GM21717 (cell line): Measurements from ENCODE around the gene WNK2.

ENCODE experiments used
- ATAC-seq: cut with Tn5 transposase; IDR thresholded peaks from one replicate; pipeline ENCODE4 v1.9.1; 2021; ENCODE audit warnings: mild to moderate bottlenecking, moderate library complexity; ENCODE audit not compliant: unreplicated experiment

The WNK2 gene

DNA sequence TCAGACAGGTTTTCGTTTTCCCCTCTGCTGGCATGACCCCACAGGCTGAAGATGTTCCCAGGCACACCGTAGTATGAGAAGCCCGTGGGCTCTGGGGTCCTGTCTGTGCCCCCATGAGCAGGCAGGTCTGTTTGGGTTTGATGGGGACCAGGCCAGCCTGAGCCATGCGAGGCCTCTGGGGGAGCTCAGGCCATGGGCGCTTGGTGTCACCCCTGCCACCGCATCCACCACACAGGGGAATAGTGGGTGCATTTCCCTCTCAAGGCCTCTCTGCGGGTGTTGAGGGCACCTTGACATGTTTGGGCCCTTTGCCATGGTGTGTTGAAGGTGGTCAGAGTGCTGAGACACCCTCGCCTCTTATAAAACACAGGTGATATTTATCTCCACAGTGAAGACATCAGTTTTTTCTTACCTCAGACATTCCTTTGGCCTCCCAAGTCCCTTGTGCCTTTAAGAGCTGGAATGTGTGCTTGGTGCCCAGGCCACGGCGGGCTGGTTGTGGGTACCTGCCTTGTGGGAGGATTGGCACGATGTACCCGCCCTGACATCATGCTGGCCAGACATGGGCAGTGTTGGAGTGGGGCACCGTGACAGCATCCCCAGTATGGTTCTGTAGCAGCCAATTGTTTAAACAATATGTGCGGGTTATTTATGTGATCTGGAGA lies 68.3 kb downstream of the WNK2 start:
- ATAC-seq = no peak

DNA sequence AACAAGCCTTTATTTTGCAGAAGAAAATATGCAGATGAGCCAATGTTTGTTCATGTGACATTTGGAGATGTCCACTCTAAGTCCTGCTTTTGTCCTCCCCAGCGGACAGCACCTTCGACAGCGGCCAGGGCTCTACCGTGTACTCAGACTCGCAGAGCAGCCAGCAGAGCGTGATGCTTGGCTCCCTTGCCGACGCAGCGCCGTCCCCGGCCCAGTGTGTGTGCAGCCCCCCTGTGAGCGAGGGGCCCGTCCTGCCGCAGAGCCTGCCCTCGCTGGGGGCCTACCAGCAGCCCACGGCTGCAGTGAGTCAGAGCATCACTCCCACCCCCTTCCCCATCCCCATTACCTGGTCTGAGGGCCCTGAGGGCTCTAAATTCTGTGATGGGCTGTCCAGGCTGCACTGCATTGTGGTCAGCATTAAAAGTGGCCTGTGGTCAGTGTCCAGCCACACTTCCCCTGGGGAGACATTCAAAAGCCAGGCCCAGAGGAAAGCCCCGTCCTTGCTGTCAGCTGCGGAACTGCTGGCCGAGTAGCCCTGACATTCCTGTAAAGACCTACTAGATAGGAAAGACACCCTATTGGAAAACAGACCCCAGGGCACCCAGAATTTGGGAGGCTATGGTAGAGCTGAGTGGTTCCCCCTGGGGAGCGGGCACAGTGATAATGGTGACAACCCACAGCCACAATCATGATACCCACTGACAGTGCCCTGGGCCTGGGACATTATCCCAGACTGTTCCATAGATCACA lies 69.0 kb downstream of the WNK2 start:
- ATAC-seq = no peak

DNA sequence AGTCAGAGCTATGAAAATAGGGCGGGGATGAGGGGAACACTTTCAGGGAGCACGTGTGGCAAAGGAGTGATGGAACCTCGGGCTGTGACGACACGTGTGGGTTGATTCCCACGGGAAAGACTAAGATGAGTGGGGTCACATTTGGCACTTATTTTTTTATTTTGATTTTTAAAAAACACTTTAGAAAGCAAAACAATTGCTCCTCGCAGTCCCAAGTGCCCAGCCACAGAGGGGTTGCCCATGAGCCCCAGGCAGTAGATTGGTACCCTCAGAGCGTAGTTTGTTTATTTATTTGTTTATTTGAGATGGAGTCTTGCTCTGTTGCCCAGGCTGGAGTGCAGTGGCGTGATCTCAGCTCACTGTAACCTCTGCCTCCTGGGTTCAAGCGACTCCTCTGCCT lies 69.7 kb downstream of the WNK2 start:
- no peak for ATAC-seq

DNA sequence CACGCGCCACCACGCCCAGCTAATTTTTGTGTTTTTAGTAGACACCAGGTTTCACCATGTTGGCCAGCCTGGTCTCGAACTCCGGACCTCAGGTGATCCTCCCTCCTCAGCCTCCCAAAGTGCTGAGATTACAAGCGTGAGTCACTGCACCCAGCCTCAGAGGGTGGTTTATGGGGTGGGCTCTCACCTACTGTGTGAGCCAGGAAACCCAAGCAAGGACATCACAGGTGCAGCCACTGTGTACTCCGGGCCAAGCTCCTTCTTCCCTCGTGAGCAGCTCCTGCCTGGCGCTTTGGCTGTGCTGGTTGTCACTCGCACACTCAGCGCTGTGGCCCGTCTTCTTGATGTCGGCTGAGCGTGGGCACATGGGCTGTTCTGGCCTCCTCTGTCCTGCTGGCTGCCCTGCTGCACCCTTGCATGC lies 70.1 kb downstream of the WNK2 start:
- no peak for ATAC-seq

DNA sequence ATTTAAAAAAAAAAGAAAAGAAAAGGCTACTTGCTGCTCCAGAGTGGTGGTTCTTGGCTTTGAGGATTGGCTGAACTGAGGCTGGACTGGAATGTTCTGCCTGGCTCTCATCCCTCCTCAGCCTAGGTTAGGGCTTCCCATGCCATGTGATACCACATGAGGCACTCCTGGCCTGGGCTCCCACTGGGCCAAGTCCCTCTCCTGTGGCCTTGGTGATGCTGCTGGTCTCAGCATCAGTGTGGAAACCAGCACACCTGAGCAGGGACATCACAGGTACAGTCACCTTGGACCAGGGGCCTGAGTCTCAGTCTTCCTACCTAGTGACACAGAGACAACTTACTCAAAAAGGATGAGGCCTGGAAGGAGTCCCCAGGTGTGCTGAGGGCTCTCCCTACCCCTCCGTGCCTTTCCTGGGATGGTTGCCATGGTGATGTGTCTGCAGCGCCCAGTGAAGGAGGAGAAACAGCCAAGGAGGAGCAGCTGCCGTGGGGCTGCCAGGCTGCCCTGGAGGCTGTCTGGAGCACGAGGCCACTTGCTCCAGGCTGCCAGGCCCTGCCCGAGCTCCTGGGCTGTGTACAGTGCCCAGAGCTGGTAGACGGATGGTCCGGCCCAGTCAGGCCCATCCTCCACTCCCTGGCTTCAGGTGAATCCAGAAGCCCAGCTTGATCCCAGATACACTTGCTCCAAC lies 71.0 kb downstream of the WNK2 start:
- no peak for ATAC-seq

DNA sequence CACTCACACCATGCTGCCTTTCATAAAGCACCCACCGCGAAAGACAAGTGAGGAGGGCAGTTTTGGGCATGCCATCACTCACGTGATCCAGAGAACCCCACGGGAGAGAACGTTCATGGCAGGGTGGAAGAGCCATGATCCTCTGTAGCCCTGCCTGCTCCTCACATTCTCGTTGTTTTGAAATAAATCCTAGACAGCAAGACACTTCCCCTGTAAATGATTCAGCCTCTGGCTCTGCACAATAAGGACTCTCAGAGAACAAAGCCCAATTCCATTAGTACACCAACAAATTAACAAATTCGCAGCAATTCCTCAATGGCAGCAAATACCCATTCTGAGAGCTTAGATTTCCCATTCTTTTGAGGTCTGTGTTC lies 71.5 kb downstream of the WNK2 start:
- ATAC-seq = no peak

DNA sequence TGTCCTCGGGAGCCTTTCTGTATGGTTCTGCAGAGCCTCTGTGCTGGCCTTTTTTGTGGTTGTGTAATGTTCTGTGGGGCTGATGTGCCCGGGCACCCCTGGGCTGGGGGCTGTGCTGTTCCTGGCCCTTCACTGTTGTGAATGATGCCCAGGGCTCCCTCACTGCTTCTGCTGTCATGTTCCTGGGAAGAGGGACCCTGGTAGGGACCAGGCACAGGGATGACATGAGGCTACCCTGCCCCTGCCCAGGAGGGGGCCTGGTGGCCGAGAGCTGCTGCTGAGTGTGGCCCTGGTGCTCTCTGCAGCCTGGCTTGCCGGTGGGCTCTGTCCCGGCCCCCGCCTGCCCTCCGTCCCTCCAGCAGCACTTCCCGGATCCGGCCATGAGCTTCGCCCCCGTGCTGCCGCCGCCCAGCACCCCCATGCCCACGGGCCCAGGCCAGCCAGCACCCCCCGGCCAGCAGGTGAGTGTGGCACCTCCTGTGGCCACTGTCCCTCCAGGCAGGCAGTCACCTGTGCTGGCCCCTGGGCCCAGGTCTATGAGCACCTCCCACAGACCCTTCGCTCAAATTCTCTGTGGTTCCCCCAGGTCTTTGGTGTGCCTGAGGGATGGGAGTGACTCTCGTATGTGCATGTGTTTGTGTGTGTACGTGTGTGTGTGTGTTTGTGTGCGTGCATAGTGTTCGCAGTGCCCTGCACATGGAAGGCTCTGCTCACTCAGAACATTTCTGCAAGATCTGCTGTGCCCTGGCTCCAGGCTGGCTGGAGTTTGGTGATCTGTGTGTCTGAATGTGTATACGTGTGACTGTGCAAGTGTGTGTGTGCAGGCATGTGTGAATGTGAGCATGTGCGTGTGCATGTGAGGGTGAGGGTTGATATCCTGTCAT lies 72.3 kb downstream of the WNK2 start:
- ATAC-seq = no peak

DNA sequence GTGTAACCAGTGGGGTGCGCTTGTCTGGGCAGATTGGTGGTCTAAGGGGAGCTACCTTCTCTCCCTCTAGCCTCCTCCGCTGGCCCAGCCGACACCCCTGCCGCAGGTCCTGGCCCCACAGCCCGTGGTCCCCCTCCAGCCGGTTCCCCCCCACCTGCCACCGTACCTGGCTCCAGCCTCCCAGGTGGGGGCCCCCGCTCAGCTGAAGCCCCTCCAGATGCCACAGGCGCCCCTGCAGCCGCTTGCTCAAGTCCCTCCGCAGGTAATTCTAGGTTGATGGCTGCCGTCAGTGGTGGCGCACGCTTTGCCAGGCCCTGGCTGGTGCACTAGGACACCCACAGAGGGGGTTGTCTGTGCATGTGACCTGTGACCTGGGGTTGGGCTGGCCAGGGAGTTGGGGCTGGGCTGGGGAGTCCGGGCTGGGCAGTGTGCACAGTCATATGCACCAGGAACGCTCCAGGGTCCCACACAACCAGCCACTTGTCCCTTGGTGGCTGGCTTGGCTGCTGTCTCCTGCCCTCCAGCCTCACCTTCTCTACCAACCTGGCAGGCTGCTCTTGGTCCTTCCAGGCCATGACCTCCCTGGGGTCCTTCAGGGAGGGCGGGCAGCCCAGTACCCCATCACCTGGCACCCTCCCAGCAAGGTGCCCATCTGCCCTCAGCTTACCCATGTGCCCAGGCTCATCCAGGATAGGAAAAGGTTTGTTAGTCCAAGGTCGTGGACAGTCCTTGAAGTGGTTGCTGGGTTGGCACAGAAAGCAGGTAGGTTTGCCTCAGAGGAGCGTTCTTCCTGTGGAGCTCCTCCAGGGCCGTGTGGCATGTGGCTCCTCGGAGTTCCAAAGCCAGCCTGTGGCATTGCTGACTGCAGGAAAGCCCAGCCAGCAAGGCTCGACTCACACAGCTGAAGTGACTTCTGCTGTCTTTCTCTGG lies 73.2 kb downstream of the WNK2 start:
- ATAC-seq = no peak

DNA sequence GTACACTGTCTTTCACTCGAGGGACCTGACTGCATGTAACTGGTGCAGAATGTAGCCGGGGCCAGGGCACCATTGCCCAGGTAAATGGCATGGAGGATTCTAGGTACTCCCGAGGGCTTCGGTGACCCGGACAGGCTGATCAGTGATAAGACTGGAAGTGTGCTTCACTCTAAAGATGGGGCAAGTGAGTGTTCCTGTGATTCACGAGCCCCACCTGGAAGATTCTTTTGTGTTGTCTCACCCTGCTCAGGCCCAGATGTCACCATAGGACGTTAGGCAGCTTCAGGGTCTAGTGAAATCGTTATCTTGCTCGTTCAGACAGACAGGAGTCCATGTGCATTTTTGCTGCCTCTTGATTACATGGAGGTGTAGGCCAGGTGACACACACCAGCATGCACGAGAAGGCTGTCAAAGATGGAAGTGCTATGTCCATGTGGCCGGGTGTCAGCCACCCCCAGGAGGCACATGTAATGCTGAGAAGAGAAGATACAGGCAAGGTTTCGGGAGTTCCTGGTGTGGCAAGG lies 73.9 kb downstream of the WNK2 start:
- ATAC-seq = no peak

DNA sequence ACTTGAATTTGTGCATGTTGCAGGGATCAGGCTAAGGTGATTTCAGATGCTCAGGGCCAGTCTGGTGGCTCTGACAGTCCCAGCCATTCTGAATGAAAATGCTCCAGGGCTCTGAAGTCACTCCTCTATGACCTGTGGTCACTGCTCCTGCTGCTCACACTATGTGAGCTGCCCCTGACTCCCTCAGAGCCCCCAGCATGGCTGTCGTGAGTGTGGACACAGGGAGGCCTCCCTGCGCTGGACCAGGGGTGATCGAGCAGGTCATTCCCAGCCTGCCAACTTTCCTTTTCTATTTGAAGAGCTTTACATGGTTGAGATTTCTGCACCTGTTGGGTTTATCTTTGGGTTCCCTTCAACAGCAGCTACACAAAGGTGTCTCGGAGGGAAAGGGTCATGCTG lies 74.5 kb downstream of the WNK2 start:
- ATAC-seq = no peak

DNA sequence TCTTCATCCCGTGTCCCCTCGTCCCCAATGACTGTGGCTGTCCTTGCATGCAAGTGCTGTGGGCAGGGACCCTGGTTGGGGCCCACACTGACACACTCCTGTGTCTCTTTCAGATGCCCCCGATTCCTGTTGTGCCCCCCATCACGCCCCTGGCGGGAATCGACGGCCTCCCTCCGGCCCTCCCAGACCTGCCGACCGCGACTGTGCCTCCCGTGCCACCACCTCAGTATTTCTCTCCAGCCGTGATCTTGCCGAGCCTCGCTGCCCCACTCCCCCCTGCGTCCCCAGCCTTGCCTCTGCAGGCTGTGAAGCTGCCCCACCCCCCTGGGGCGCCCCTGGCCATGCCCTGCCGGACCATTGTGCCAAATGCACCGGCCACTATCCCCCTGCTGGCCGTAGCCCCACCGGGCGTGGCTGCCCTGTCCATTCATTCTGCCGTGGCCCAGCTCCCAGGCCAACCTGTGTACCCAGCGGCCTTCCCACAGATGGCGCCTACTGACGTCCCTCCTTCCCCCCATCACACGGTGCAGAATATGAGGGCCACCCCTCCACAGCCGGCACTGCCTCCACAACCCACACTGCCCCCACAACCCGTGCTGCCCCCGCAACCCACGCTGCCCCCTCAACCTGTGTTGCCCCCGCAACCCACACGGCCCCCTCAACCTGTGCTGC lies 75.0 kb downstream of the WNK2 start:
- no peak for ATAC-seq

DNA sequence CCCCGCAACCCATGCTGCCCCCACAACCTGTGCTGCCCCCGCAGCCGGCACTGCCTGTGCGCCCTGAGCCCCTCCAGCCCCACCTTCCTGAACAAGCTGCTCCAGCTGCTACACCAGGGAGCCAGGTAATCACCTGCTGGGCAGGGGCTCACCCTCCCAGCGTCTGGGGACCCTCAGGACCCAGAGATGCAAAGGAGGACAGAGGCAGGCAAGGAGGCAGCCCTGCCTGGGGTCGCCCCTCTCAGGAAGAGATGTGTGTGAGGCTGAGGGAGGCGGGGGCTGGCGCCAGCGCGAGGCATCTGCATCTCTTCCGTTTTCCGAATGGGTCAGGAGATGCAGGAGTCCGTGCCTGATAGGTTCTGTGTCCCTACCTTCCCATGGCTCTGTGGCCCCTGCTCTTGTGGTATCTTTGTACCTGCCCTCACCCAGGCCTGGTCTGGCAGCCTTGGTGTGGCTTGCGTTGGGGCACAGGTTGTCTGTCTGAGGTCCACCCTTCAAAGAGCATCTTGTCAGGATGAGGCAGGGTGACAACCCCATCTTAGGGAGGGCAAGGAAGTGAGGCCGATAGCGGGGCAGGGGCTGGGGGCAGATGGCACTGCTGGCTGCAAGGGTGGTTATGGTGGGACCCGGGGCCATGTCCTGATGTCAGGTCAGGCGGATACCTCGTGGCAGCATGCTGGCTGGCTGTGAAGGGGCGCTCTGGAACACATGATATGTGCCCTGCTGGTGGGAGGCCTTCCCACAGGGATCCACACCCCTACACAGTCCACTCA lies 75.7 kb downstream of the WNK2 start:
- ATAC-seq = no peak

DNA sequence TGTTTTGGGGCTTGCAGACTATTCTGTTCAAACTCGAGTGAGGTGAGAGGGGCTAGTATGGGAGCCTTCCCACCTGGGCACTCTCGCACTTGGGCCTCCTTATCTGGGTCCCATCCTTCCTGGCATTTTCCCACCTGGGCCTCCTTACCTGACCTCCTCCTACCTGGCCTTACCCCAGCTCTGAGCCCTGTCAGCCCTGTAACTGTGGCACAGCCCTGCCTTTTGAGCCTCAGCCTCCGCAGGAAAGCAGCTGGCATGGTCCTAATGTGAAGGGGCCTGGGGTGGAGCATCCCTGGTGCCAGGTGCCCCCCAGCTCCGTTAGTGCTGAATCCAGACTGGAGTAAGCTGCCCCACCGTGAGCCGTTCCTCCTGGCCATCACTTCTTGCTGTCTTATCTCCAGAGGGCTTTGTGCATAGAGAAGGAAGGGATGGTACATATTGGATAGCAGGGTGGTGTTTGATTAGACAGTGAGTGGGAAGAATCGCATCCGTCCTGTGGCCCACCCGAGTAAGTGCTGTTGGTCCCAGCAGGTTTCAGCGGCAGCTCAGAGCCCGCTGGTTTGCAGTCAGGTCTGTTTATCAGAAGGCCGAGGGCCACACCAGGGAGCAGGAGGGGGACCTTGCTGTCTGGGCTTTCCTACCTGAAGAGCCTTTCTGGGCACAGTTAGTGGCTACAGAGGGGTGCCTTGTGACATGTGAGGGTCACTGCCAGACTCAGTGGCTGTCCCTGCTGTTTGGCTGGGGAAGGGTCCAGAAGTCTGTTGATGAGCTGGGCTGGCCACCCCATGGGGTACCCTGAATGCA lies 76.5 kb downstream of the WNK2 start:
- no peak for ATAC-seq

DNA sequence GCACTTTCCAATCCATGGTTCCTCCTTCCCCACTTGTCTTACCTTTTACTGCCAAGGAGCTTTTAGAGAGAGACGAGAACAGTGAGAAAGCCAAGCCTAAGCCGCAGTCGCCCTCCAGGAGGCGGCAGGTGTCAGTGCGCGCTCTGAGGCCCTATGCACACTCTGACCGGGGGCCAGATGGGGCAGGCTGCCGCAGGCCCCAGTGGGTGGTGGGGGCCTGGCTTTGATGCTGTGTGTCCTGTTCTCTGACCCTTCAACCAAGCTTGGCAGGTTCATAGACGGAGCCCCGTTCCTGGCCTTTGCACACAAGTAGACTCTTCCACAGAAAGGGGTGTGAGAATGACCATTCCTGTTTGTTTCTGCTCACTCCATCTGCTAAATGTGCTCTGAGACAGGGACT lies 77.3 kb downstream of the WNK2 start:
- ATAC-seq = no peak

DNA sequence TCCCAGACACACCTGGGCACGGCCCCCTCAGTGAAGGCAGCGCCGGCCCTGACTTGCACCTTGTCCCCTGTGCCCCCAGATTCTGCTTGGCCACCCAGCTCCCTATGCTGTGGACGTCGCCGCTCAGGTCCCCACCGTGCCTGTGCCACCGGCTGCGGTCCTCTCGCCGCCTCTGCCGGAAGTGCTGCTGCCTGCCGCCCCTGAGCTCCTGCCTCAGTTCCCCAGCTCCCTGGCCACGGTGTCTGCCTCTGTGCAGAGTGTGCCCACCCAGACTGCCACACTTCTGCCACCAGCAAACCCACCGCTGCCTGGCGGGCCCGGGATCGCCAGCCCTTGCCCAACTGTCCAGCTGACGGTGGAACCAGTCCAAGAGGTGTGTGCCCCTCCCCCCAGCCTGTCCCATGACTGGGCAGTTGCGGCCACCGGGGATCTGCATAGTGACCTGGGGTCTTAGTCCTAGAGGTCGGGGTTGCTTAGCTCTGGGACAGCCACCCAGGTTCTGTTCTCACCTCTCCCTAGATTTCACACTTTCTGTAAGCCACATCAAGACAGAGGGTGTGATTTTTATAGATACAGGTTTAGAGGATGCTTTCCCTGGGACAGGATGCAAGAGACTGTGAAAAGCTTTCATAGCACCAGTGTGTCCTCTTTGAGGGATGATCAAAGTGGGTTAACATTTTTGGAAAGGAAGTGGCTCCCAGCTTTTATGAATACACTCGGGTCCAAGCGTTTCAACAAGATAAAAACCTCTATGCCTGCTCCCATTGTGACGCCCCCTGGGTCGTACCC lies 78.0 kb downstream of the WNK2 start:
- ATAC-seq = no peak

DNA sequence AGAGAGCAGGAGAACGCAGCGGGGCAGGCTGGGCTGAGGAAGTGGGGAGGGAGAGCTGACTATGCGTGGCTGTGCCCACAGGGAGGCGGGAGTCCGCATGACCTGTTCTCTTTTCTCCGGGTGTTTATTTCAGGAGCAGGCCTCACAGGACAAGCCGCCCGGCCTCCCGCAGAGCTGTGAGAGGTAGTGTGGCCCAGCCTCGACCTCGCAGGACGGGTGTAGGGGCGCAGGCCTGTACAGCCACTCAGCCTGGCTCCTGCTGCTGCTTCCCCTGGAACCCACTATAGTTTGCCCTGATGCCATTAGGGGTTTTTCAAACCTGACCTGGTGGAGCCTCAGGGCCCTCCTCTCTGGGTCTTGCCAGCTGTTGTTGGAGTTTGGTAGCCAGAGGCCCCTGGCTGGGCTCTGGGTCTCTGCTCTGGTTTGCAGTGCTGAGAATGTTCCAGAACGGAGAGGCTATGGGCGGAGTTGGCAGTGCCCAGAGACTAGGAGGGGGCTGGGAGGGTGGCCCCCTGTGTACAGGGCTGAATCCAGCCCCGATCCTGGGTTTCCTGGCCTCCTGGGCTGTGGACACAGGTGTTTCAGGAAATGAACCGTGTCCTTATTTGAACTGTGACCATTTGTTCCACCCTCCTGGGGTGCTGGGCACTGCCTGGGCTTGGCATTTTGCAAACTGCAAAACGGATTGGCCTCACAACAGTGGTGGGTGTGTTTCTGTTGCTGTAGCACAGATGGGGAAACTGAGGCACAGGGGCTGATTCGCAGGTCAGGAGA lies 78.8 kb downstream of the WNK2 start:
- ATAC-seq = no peak
